ACHN (cell line): ENCODE data around the gene HYDIN.

Source experiments
- DNase-seq: peaks from one replicate; pipeline ENCODE4 v3.0.0-alpha.2; 2015
- in situ Hi-C: cut with HindIII; loops from 2 replicates; pipeline ENCODE4 v1.10.0; 2017; ENCODE audit warnings: low sequenced_read_pairs, low pct_ligation_motif_present, low pct_unique_long_range_greater_than_20kb

HYDIN gene

DNA sequence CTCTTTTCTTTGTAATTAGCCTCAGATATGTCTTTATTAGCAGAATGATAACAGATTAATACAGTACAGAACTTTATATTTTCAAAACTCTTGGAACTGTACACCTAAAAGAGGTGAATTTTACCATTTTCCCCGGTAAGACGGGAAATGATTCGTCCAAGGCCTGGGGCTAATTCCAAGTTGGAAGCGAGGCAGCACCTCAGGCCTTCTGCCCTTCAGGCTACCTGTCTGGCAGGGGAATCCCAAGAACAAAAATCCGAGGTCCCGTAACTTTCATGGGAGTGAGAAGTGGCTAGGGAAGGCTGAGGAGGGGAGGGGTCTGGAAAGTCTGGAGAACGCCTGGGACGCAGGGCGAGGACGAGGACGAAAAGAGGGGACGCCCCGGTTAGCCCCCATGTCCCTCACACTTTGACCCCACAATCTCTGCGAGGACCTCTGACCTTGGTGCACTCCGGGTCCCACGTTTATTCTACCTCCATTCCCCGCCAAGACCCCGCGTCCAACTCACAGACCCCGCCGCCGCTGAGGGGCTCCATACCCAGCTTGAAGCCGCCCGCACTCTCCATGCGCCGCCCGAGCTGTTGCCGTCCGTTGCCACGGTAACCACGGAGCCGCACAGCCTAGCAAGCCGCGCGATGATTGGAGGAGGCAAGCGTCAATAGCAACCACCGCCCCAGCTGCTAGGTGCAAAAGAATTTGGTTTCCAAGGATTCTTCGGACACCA lies at the start of gene HYDIN:
TSS of gene HYDIN (minus strand) at position 601 of the 724 bp plus-strand sequence. CDS start 43,827 bp downstream, outside the sequence.
- DNase-seq: peak; percentile 90
- in situ Hi-C loops: no loop called here

DNA sequence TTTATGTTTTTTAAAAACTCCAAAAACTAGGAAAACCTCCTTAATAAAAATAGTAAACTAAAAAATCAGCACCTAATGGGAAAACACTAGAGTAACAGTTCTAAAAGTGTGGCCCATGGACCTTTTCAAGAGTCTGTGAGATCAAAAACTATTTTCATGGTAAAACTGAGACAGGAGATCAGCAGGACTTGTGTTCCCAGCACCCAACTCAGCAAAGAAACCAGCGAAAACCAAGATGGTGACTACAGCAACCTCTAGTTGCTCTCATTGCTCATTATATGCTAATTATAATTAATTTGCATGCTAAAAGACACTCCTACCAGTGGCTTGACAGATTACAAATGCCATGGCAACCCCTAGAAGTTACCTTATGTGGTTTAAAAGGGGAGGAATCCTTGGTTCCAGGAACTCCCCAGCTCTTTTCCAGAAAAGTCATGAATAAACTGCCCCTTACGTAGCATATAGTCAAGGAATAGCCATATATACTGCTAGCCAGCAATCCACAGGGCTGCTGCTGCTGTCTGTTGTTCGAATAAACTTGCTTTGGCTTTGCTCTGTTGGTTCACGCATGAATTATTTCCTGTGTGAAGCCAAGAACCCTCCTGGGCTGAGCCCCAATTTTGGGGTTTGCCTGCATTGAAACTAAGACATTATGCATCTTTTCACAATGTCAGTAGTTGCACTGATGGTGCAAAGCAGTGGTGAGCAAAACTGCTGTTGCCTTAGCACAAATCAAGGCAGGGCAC lies 46.2 kb upstream of the HYDIN start:
- in situ Hi-C loops: no loop called here
- no peak for DNase-seq

DNA sequence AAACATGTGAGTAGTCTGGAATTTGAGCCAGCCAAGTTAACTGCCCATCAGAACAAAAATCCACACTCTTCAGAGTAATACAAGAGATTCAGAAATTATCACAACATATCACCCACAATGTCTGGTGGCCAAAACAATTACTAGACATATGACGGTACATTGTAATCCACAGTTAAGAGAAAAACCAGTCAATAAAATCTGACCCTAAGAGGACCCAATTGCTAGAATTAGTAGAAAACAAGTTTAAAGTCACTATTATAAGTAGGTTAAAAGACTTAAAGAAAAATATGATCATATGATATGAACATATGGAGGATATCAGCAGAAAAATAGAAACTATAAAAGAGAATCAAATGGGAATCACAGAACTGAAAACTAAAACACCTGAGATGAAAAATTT lies 42.9 kb upstream of the HYDIN start:
- no peak for DNase-seq
- in situ Hi-C loops: no loop called here

DNA sequence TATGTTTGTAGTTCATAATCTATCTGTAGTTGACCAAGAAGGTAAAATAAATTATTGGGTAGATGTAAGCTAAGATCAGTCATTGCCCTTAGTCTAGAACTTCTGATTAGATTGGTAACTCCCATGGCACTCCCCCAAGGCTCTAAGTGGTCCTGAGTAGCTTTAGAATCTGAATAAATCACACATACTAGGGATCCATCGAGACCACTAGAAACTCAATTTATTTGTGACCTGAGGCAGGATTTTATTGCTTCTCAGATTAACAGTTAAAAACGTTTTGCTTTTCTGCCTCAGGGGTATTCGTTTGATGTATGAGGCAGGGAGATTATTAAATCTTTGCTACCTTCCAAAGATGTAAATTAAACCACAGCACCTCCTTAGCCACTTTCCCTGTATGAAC lies 33.8 kb upstream of the HYDIN start:
- DNase-seq: no peak
- in situ Hi-C loops: no loop called here

DNA sequence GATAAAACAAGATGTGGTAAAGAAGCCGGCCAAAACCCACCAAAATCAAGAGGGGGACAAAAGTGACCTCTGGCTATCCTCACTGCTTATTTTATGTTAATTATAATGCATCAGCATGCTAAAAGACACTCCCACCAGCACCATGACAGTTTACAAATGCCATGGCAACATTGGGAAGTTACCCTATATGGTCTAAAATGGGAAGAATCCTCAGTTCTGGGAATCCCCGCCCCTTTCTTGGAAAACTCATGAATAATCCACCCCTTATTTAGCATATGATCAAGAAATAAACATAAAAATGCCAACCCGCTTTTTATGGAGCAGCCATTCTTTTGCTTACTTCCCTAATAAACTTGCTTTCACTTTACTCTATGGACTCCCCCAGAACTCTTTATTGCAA lies 33.1 kb upstream of the HYDIN start:
- no peak for DNase-seq
- in situ Hi-C loops: no loop called here

DNA sequence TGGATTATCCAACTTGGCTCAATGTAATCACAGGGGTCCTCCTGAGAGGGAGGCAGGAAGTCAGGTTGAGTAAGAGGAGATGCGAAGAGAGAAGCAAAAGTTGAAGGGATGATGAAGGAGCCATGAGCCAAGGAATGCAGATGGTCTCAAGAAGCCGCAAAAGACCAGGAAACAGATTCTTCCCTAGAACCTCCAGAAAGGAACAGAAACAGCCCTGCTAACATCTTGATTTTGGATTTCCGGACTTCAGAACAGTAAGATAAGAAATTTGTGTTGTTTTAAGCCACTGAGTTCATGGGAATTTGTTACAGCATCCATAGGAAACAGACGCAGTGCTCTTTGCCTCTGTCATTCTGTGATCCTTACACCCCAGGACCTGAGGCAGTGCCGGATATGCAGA lies 31.9 kb upstream of the HYDIN start:
- no peak for DNase-seq
- in situ Hi-C loops: no loop called here

DNA sequence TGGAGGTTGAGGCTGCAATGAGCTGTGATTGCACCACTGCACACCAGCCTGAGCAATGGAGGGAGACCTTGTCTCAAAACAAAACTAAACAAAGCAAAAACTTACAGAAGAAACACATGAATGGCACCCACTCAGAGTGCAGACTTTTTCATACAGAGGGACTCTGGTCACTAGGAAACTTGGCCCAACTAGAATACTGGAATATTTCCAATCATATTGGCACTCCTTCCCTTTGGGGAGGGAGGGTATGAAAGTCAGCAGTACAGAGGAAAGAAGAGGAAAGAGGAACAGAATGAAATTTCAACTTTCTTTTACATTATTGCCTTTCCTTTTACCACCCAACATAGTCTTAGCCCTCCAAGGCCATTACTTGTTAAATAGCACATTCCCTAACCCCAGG lies 30.5 kb upstream of the HYDIN start:
- in situ Hi-C loops: no loop called here
- no peak for DNase-seq

DNA sequence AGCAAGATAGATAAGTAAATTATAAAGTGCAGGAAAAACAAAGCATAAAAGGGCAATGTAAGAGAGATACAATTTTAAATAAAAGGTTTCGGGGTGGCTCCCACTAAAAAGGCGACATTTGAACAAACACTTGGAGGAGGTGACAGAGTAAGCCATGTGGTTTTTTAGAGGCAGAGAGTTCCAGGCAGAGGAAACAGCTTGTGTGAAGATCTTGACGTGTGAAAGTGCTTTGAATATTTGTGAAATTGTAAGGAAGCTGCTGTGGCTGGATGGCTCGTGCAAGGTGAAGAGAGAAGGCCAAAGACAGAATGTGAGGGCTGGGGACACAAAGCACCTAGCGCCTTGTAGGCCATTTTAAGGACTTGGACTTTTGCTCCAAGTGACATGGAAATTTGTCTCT lies 28.6 kb upstream of the HYDIN start:
- in situ Hi-C loops: no loop called here
- no peak for DNase-seq

DNA sequence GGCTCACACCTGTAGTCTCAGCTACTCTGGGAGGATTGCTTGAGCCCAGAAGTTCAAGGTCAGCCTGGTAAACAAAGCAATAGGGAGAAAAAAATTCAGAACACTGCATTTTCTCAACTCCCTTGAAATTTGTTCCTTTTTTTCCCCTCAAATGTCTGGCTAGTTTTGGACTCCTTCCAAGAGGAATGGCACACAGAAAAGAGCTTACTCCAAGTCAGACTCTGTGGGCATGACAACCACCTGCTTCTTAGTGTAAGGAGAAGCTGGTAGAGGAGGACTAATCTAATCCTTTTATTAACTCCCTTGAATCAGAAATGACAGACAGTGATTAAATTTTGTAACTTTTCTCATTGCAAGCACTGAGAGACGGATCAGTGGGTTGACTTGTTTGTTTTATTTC lies 27.9 kb upstream of the HYDIN start:
- DNase-seq: no peak
- in situ Hi-C loops: no loop called here

DNA sequence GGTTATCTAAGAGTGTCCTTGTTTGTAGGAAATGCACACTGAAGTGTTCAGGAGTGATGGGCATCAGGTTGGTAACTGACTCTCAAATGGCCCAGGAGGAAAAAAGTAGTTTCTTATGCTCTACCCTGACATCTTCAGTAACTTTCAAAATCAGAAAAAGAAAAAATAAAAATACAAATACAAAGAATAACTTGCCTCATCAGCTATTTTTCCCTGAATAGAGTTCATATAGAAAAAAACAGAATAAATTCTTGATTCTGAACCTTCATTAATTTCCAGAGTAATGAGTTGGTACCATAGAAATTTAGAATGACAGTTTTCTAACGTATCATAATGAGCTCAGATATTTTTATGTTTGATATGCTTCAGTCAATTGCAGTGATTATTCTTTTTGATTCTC lies 27.2 kb upstream of the HYDIN start:
- no peak for DNase-seq
- in situ Hi-C loops: no loop called here

DNA sequence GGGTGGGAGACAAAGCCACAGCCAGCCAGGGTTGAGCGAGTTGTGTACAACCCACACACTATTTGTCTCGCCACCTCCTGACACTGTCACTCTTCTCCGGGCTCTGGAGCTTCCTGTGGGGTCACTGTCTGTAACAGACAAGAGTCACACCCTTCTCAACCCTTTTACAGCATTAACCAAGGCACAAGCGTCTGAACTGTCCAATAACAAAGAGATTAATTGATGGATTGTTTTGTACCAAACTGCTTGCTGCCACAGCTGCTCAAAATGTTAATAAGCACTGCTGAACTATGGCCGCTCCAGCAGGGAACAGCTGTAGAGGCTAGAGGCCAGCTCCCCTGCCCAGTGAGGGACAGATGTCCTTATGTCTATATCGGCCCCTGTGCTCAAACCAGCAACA lies 25.2 kb upstream of the HYDIN start:
- in situ Hi-C loops: no loop called here
- no peak for DNase-seq

DNA sequence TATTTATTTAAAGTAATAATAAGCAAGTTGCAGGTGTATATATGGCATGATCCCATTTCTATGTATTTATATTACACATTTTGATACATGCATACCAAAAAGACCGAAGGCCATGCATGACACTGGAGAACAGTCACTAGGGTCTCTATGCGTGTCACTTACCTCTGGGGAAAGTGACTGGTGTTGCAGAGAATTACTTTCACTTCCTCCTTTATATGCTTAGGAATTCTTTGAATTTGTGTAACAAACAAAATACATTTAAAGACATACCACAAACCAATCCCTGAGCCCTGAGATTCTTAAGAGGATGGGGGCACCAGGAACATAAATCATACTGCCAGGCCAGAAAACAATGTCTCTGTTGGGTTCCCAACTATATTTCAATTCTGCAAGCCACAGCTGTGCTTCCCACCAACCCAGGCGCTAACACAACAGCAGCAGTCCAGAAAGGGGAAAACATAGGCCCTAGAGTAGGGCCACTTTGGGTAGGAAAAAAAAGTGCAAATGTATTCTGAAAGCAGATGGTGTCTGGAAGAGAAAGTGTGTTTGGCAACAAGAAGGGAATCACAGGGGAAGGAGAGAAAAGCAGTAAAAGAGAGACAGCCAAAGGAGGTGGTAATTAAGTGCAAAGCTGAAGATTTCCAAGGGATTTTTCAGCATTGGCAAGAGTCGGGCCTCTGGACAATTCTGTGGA lies 24.5 kb upstream of the HYDIN start:
- in situ Hi-C loops: no loop called here
- DNase-seq: no peak

DNA sequence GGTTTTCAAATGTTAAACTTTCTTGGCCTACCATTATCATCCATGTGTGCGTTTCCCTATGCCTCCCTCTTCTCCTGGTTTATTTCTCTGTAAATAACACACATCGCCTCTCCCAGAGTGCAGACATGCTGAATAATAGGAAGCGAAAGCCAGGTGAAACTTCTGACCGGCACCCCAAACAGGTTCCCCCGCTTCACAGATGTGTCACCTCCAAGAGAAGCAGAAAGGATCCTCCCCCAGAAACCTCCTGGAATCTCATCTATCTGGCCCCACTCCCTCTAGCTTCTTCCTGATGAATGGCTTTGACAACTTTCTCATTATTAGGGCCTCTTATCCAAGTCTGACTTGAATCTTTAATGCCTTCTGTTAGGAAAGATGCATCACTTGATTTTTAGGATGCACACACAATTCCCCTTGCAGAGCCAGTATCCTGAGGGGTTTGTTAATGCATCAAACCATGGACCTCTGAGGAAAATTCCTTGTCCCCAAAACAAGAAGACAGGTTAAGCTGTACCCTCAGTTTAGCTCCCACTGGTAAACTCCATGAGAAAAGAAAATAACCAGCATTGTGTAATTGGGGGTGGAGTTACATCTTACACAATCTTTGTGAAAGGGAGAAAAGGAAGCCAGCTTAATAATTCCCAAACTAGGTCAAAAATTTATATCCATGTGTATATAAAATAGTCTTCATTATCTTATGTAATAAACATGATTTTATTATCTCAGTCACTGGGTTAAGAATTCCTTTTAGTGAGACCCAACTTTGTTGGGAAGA lies 20.1 kb upstream of the HYDIN start:
- DNase-seq: no peak
- in situ Hi-C loops: no loop called here

DNA sequence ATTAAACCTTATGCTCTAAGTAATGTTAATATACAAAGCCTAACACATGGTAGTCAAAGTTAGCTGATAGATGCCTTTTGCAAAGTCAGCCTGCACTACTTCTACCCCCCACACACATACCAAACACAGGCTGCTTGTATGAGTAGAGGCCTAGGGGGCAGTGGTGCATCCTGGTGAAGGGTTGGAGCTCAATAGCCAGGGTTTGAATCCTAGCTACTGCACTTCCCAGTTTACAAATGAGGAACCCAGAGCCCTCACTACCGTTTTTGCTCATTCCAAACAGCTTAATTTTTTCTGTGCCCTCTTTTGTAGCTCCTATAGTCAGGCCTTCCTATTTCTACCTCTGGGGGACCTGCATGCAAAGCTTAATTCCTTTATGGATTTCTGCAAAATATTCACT lies 18.9 kb upstream of the HYDIN start:
- no peak for DNase-seq
- in situ Hi-C loops: no loop called here

DNA sequence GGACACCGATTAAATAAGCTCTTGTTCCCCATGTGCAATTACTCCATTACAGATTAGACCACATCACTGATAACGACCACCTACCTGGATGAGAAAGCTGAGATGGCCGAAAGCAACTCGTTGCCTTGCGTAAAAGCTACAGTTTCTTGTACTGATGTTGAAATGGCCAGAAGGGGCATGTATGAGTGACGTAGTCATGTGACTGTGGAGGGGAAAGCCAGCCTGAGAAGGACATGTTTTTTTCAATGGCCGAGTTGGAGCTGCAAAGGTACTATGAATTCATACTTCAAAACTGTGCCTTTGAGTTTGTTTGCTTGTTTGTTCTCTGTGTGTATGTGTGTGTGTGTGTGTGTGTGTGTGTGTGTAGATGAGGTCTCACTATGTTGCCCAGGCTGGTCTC lies 17.0 kb upstream of the HYDIN start:
- in situ Hi-C loops: no loop called here
- no peak for DNase-seq

DNA sequence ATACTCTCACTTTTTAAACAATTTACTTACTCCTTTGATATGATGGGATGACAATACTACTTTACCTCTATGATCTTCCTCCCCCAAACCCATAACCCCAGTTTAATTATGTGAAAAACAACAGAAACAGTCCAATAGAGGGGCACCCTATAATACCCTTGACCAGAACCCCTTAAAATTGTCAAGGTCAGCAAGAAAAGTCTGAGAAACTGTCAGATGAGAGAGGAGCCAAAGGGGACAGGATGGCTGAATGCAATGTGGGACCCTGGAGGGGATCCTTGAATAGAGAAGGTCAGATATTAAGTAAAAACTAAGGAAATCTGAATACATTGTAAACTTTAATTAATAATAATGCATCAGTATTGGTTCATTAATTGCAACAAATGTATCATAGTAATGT lies 15.8 kb upstream of the HYDIN start:
- in situ Hi-C loops: no loop called here
- DNase-seq: no peak

DNA sequence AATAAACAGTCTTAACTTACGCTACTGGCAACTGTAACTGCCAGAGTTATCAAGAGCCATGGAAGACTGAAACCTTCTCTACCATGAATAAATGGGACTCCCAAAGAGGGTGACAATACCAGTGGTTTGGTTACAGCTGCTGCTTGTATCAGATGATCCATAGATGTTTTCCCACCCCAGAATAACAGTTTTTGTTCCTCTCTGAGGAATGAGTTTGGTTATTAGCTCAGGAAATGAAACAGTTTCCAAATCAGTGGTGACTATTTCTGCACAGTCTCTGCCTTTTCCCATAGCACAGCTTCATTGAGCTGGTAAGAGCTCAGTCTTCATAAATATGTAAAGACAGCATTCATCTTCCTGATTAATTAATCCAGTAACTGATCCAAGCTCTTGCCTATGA lies 14.0 kb upstream of the HYDIN start:
- in situ Hi-C loops: no loop called here

DNA sequence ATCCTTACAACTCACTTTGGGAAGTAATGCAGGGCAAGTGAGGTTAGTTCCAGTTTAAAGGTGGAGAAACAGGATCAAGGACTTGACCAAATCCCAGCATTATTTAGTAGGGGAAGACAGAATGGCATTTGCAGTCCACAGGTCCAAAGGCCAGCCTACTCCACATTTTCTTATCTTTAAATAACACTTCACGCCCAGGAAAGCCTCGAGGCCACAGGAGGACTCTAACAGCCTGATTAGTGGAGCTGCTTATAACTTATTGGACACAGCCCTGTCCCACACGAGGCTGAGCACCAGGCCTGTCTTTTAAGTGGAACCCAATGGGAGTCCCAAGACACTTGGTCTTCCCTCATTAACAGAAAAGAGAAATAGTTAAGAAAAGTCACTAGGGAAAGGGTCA lies 12.1 kb upstream of the HYDIN start:
- in situ Hi-C loops: no loop called here
- no peak for DNase-seq

More for the DNA sequence above, 14.0 kb upstream of the HYDIN start:
- no peak for DNase-seq

DNA sequence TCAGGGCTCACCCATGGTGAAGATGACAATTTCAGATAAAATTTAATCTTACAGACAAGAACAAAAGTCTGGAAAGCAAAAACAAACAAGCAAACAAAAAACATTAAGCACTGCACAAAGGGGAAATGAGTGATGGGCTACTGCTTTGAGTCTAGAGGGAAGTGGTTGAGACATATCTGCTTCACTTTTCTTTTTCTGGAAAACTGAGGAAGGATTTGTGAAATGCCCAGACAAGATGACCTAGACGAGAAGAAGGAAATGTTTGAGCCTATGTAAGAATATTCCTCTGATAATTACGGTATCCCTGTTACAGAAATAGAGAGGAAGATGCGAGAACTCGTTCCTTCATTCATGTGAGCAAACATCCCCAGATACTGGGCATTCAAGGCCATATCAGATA lies 11.5 kb upstream of the HYDIN start:
- in situ Hi-C loops: no loop called here
- no peak for DNase-seq
